GM23338 (cell line): ENCODE results near the gene C10orf90. TPM values are rescaled to one million over a fixed set of nuclear protein-coding genes. Genes with fewer than 3 reads are reported as not detected.

ENCODE experiments used
- ATAC-seq: fragments of 200-7000 bp; cut with Tn5 transposase; 3 replicates; pipeline ENCODE4 v1.9.1; 2020
- DNase-seq: peaks from one replicate; pipeline ENCODE4 v3.0.0-alpha.2; 2015; ENCODE audit warnings: low spot score
- H2AFZ ChIP-seq: fragments of 200-600 bp; sonication (generic); 2 replicates; pipeline ENCODE4 v1.8.0; 2016; ENCODE audit warnings: antibody characterized with exemption, mild to moderate bottlenecking, moderate library complexity
- H3F3A ChIP-seq: fragments of 200-600 bp; sonication (generic); replicated peaks from 2 replicates; pipeline ENCODE4 v1.8.0; 2017; ENCODE audit warnings: antibody characterized with exemption, mixed run types, low read depth
- H3K27ac ChIP-seq: fragments of 200-600 bp; sonication (generic); 2 replicates; pipeline ENCODE4 v1.6.1; 2016; ENCODE audit warnings: low read depth
- H3K27me3 ChIP-seq: fragments of 200-600 bp; sonication (generic); 2 replicates; pipeline ENCODE4 v1.8.0; 2016; ENCODE audit warnings: mild to moderate bottlenecking, mixed run types, moderate library complexity; ENCODE audit not compliant: insufficient read depth
- H3K36me3 ChIP-seq: fragments of 200-600 bp; sonication (generic); 2 replicates; pipeline ENCODE4 v1.8.0; 2016; ENCODE audit warnings: mild to moderate bottlenecking; ENCODE audit not compliant: insufficient read depth
- H3K4me1 ChIP-seq: fragments of 200-600 bp; sonication (generic); 2 replicates; pipeline ENCODE4 v1.8.0; 2016; ENCODE audit warnings: mild to moderate bottlenecking, moderate library complexity; ENCODE audit not compliant: insufficient read depth
- H3K4me2 ChIP-seq: fragments of 200-600 bp; sonication (generic); 2 replicates; pipeline ENCODE4 v1.7.1; 2017; ENCODE audit warnings: mixed run types
- H3K4me3 ChIP-seq: fragments of 200-600 bp; sonication (generic); 2 replicates; pipeline ENCODE4 v1.6.1; 2016; ENCODE audit warnings: mixed run types
- H3K79me2 ChIP-seq: fragments of 200-600 bp; sonication (generic); replicated peaks from 2 replicates; pipeline ENCODE4 v1.8.0; 2017; ENCODE audit warnings: mild to moderate bottlenecking; ENCODE audit not compliant: insufficient read depth
- H3K9me2 ChIP-seq: fragments of 200-600 bp; sonication (generic); 2 replicates; pipeline ENCODE4 v1.8.0; 2017; ENCODE audit not compliant: insufficient read depth
- H4K20me1 ChIP-seq: fragments of 200-600 bp; sonication (generic); replicated peaks from 2 replicates; pipeline ENCODE4 v1.8.0; 2017; ENCODE audit warnings: mild to moderate bottlenecking; ENCODE audit not compliant: insufficient read depth
- H3K27ac Mint-ChIP-seq: 2 replicates; pipeline ENCODE4 v1.8.0; 2020; ENCODE audit warnings: inconsistent platforms, mild to moderate bottlenecking, moderate library complexity, mixed read lengths
- H3K27me3 Mint-ChIP-seq: 3 replicates; pipeline ENCODE4 v1.8.0; 2022; ENCODE audit warnings: low read depth, mild to moderate bottlenecking, moderate library complexity, mixed read lengths, inconsistent platforms; ENCODE audit not compliant: insufficient read depth, poor library complexity
- H3K36me3 Mint-ChIP-seq: 3 replicates; pipeline ENCODE4 v1.8.0; 2021; ENCODE audit warnings: low read depth, mild to moderate bottlenecking, inconsistent platforms, moderate library complexity, mixed read lengths
- H3K4me1 Mint-ChIP-seq: 3 replicates; pipeline ENCODE4 v1.8.0; 2020; ENCODE audit warnings: mild to moderate bottlenecking, inconsistent platforms, mixed read lengths
- H3K4me3 Mint-ChIP-seq: 3 replicates; pipeline ENCODE4 v1.8.0; 2021; ENCODE audit warnings: moderate library complexity, mild to moderate bottlenecking, inconsistent platforms, mixed read lengths
- H3K9me3 Mint-ChIP-seq: 3 replicates; pipeline ENCODE4 v1.8.0; 2020; ENCODE audit warnings: moderate library complexity, mild to moderate bottlenecking, inconsistent platforms, mixed read lengths
- CREB1 ChIP-seq: fragments of 250-450 bp; sonication (Bioruptor Pico); IDR thresholded peaks from 2 replicates; pipeline ENCODE4 v1.5.0; 2020; ENCODE audit warnings: low read depth, mild to moderate bottlenecking, moderate library complexity
- EZH2 ChIP-seq: fragments of 200-600 bp; sonication (generic); IDR thresholded peaks from one replicate; pipeline ENCODE4 v1.8.0; 2017; ENCODE audit warnings: antibody characterized with exemption, mild to moderate bottlenecking, low read depth; ENCODE audit not compliant: unreplicated experiment
- EZH2phosphoT487 ChIP-seq: fragments of 200-600 bp; sonication (generic); IDR thresholded peaks from one replicate; pipeline ENCODE4 v1.8.1; 2018; ENCODE audit warnings: antibody characterized with exemption; ENCODE audit not compliant: unreplicated experiment
- JUNB ChIP-seq: IDR thresholded peaks from one replicate; pipeline ENCODE4 v1.6.1; 2016; ENCODE audit warnings: antibody characterized with exemption; ENCODE audit not compliant: unreplicated experiment
- NANOG ChIP-seq: IDR thresholded peaks from 2 replicates; pipeline ENCODE4 v1.6.1; 2016; ENCODE audit warnings: antibody characterized with exemption, borderline replicate concordance
- POLR2AphosphoS5 ChIP-seq: IDR thresholded peaks from 2 replicates; pipeline ENCODE4 v1.6.1; 2016; ENCODE audit warnings: antibody characterized with exemption, low read depth
- REST ChIP-seq: IDR thresholded peaks from one replicate; pipeline ENCODE4 v1.6.1; 2018; ENCODE audit warnings: antibody characterized with exemption; ENCODE audit not compliant: unreplicated experiment
- STAT1 ChIP-seq: IDR thresholded peaks from one replicate; pipeline ENCODE4 v1.6.1; 2016; ENCODE audit warnings: antibody characterized with exemption; ENCODE audit not compliant: unreplicated experiment
- ZNF114 ChIP-seq: fragments of 250-450 bp; sonication (Bioruptor Pico); IDR thresholded peaks from 2 replicates; pipeline ENCODE4 v1.5.0; 2020; ENCODE audit warnings: mild to moderate bottlenecking, moderate library complexity
- ZNF331 ChIP-seq: fragments of 250-450 bp; sonication (Bioruptor Pico); IDR thresholded peaks from 2 replicates; pipeline ENCODE4 v1.5.0; 2020; ENCODE audit warnings: low read depth, mild to moderate bottlenecking, moderate library complexity
- ZNF462 ChIP-seq: fragments of 250-450 bp; sonication (Bioruptor Pico); IDR thresholded peaks from 2 replicates; pipeline ENCODE4 v1.5.0; 2020; ENCODE audit warnings: mild to moderate bottlenecking, moderate library complexity
- polyA plus RNA-seq: library from polyadenylated mRNA; unstranded; fragments of >200 nt; fragmentation: Nextera tagmentation; extraction: Ambion mirVana; gene quantifications from 2 replicates; pipeline ENCODE4 v1.2.1, GENCODE V29; 2016
- total RNA-seq: library from RNA; depleted of rRNA; stranded (reverse); fragments of >200 nt; shearing (Covaris generic); gene quantifications from 2 replicates; pipeline ENCODE4 v1.2.3, GENCODE V29; 2014
- TF ChIP-seq, protein P1 (sequence below): IDR thresholded peaks from 2 replicates; pipeline ENCODE4 v1.6.1; 2016; ENCODE audit warnings: antibody characterized with exemption
- TF ChIP-seq, protein P2 (sequence below), 2 experiments: fragments of 200-600 bp in 1 of 2; sonication (generic) in 1 of 2; conservative IDR thresholded peaks; 2 replicates each; pipeline versions ENCODE4 v1.5.1 to v1.6.1; 2016 to 2017; ENCODE audit warnings: antibody characterized with exemption in 2 of 2, low read depth in 2 of 2, mild to moderate bottlenecking in 2 of 2, moderate library complexity in 1 of 2

The C10orf90 gene
- total and polyA plus RNA-seq, 2 experiments from 2014 or later, result 0.76 to 0.97 TPM

- ATAC-seq (no peak), DNase-seq (no peak)
- H3K4me2 ChIP-seq, result no peak overlapping the region
- H3K36me3 Mint-ChIP-seq, result peaks cover 6% of the 10 kb centered on the region; the same call in 1 of the 3 replicates
- no peak overlapping the region for H2AFZ ChIP-seq
- TF ChIP-seq NANOG (no peak), ZNF331 (no peak), JUNB (no peak), STAT1 (no peak), REST (no peak), EZH2phosphoT487 (no peak), POLR2AphosphoS5 (no peak), ZNF114 (CRISPR knock-in tag) (no peak), ZNF462 (CRISPR knock-in tag) (no peak), EZH2 (no peak), CREB1 (CRISPR knock-in tag) (no peak)
- TF ChIP-seq, protein P1, sequence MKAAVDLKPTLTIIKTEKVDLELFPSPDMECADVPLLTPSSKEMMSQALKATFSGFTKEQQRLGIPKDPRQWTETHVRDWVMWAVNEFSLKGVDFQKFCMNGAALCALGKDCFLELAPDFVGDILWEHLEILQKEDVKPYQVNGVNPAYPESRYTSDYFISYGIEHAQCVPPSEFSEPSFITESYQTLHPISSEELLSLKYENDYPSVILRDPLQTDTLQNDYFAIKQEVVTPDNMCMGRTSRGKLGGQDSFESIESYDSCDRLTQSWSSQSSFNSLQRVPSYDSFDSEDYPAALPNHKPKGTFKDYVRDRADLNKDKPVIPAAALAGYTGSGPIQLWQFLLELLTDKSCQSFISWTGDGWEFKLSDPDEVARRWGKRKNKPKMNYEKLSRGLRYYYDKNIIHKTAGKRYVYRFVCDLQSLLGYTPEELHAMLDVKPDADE, result no peak
- TF ChIP-seq, protein P2, sequence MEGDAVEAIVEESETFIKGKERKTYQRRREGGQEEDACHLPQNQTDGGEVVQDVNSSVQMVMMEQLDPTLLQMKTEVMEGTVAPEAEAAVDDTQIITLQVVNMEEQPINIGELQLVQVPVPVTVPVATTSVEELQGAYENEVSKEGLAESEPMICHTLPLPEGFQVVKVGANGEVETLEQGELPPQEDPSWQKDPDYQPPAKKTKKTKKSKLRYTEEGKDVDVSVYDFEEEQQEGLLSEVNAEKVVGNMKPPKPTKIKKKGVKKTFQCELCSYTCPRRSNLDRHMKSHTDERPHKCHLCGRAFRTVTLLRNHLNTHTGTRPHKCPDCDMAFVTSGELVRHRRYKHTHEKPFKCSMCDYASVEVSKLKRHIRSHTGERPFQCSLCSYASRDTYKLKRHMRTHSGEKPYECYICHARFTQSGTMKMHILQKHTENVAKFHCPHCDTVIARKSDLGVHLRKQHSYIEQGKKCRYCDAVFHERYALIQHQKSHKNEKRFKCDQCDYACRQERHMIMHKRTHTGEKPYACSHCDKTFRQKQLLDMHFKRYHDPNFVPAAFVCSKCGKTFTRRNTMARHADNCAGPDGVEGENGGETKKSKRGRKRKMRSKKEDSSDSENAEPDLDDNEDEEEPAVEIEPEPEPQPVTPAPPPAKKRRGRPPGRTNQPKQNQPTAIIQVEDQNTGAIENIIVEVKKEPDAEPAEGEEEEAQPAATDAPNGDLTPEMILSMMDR (conservative IDR thresholded peaks at IDR 0.05; ENCODE audit: low read depth in 2 of 2), result no peak
- peaks cover 3% of the 10 kb centered on the region; the same call in 1 of the 2 replicates for H3K9me2 ChIP-seq
- H3K4me1 Mint-ChIP-seq, result peaks cover 12% of the 10 kb centered on the region
- no peak overlapping the region for H3K27ac Mint-ChIP-seq
- no peaks in the 10 kb centered on the region for H3K36me3 ChIP-seq
- H3K27ac ChIP-seq, result no peak overlapping the region
- peaks cover 9% of the 10 kb centered on the region for H3K9me3 Mint-ChIP-seq
- H3K79me2 ChIP-seq, result no peaks in the 10 kb centered on the region
- no peak overlapping the region for H3K4me3 ChIP-seq
- H3F3A ChIP-seq, result no peaks in the 10 kb centered on the region
- H3K27me3 ChIP-seq, result no peaks in the 10 kb centered on the region
- H3K4me3 Mint-ChIP-seq, result no peak overlapping the region
- no peaks in the 10 kb centered on the region for H3K4me1 ChIP-seq
- H3K27me3 Mint-ChIP-seq, result no peaks in the 10 kb centered on the region
- H4K20me1 ChIP-seq, result no peaks in the 10 kb centered on the region
These were observed 4.4 kb upstream of the C10orf90 start for GRCh38 chr10:126674741-126675515.
